Caco-2 (cell line): ENCODE results near the gene TTC33. TPM values are rescaled to one million over a fixed set of nuclear protein-coding genes. Genes with fewer than 3 reads are reported as not detected.

Experiments
- BruUV-seq: library from RNA; stranded (reverse); fragments of 400-500 nt; replicated peaks from 2 replicates; lab custom pipeline; 2021; lab: Mats Ljungman, UMichigan
- CTCF ChIA-PET: fragments of 300-600 bp; sonication (Branson Sonifier 250); formaldehyde crosslinking; loops from one replicate; lab custom pipeline; 2022; ENCODE audit warnings: antibody characterized with exemption; lab: Charles Lee
- POLR2A ChIA-PET: fragments of 300-600 bp; sonication (Branson Sonifier 250); formaldehyde crosslinking; loops from one replicate; lab custom pipeline; 2022; ENCODE audit warnings: antibody characterized with exemption; lab: Charles Lee
- DNase-seq, 2 experiments: peaks; one replicate each; pipeline versions ENCODE4 v3.0.0 to v3.0.0-alpha.2; 2020 to 2022
- H3K27me3 ChIP-seq: replicated peaks from 2 replicates; pipeline ENCODE4 v1.6.0; 2011; ENCODE audit warnings: low read length; ENCODE audit not compliant: control insufficient read depth, insufficient read depth
- H3K36me3 ChIP-seq: 2 replicates; pipeline ENCODE4 v1.5.1; 2011; ENCODE audit warnings: low read length; ENCODE audit not compliant: control insufficient read depth, insufficient read depth
- H3K4me1 ChIP-seq: fragments of 250-450 bp; sonication (Bioruptor Pico); 2 replicates; pipeline ENCODE4 v1.5.1; 2020; ENCODE audit warnings: mild to moderate bottlenecking
- H3K4me3 ChIP-seq: 2 replicates; pipeline ENCODE4 v1.5.1; 2011; ENCODE audit warnings: low read depth, mild to moderate bottlenecking, control low read depth, low read length
- H3K9me3 ChIP-seq: fragments of 250-450 bp; sonication (Bioruptor Pico); 2 replicates; pipeline ENCODE4 v1.5.1; 2020; ENCODE audit warnings: mild to moderate bottlenecking, moderate library complexity
- H3K27ac Mint-ChIP-seq: one replicate; pipeline ENCODE4 v1.8.0; 2022; ENCODE audit warnings: mixed read lengths; ENCODE audit not compliant: unreplicated experiment
- H3K27me3 Mint-ChIP-seq: one replicate; pipeline ENCODE4 v1.8.0; 2022; ENCODE audit warnings: mixed read lengths; ENCODE audit not compliant: insufficient read depth, unreplicated experiment
- H3K36me3 Mint-ChIP-seq: one replicate; pipeline ENCODE4 v1.8.0; 2022; ENCODE audit warnings: mild to moderate bottlenecking, mixed read lengths; ENCODE audit not compliant: insufficient read depth, unreplicated experiment
- H3K4me1 Mint-ChIP-seq: one replicate; pipeline ENCODE4 v1.8.0; 2022; ENCODE audit warnings: low read depth, mixed read lengths; ENCODE audit not compliant: unreplicated experiment
- H3K4me3 Mint-ChIP-seq: one replicate; pipeline ENCODE4 v1.8.0; 2022; ENCODE audit warnings: mild to moderate bottlenecking, moderate library complexity, mixed read lengths; ENCODE audit not compliant: unreplicated experiment
- H3K9me3 Mint-ChIP-seq: one replicate; pipeline ENCODE4 v1.8.0; 2022; ENCODE audit warnings: mixed read lengths; ENCODE audit not compliant: unreplicated experiment
- CTCF ChIP-seq, 2 experiments: fragments of 200-600 bp in 1 of 2; IDR thresholded peaks; 1 replicate in 1 of 2; 2 replicates in 1 of 2; pipeline versions ENCODE4 v1.5.1 to v1.8.0; 2011 to 2022; ENCODE audit warnings: antibody characterized with exemption in 1 of 2, control low read depth in 1 of 2, inconsistent platforms in 1 of 2, low read depth in 1 of 2, low read length in 1 of 2, mild to moderate bottlenecking in 1 of 2, moderate library complexity in 1 of 2; ENCODE audit not compliant: insufficient read depth in 1 of 2, severe bottlenecking in 1 of 2, unreplicated experiment in 1 of 2
- intact Hi-C: fragments of 100-400 bp; cut with micrococcal nuclease; formaldehyde crosslinking; loops from one replicate; pipeline ENCODE4 v1.10.0; 2022; ENCODE audit not compliant: unreplicated experiment
- total RNA-seq: library from RNA; stranded (reverse); gene quantifications from 2 replicates; pipeline ENCODE4 v1.2.3, GENCODE V29; 2022

The TTC33 gene
- total RNA-seq, 1 experiment from 2014 or later: 8.6 TPM

DNA sequence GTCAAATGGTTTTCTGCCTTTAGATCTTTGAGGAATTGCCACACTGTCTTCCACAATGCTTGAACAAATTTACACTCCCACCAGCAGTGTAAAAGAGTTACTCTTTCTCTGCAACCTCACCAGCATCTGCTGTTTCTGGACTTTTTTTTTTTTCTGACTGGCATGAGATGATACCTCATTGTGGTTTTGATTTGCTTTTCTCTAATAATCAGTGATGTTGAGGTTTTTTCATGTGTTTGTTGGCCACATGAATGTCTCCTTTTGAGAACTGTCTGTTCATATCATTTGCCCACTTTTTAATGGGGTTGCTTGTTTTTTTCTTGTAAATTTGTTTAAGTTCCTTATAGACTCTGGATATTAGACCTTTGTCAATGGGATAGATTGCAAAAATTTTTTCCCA lies 205.3 kb downstream of the TTC33 start:
- POLR2A ChIA-PET: no interaction called here
- TF ChIP-seq CTCF (IDR thresholded peaks at IDR 0.05; ENCODE audit: insufficient read depth in 1 of 2, low read depth in 1 of 2, low read length in 1 of 2, severe bottlenecking in 1 of 2, unreplicated experiment in 1 of 2): no peak

GRCh38 chr5:40549616-40550015 lies 206.1 kb downstream of the TTC33 start:
- no peak for TF ChIP-seq CTCF (IDR thresholded peaks at IDR 0.05; ENCODE audit: insufficient read depth in 1 of 2, low read depth in 1 of 2, low read length in 1 of 2, severe bottlenecking in 1 of 2, unreplicated experiment in 1 of 2)
- Histone ChIP-seq H3K4me3 (no peak overlapping the region), H3K27me3 (no peaks in the 10 kb centered on the region), H3K4me1 (peaks cover 21% of the 10 kb centered on the region), H3K36me3 (no peaks in the 10 kb centered on the region), H3K9me3 (no peaks in the 10 kb centered on the region)
- Mint-ChIP-seq H3K36me3 (no peaks in the 10 kb centered on the region), H3K9me3 (no peaks in the 10 kb centered on the region), H3K27ac (no peak overlapping the region), H3K4me1 (peaks cover 8% of the 10 kb centered on the region), H3K4me3 (no peak overlapping the region), H3K27me3 (no peaks in the 10 kb centered on the region)
- CTCF ChIA-PET: no interaction called here
- DNase-seq: no peak
- POLR2A ChIA-PET: no interaction called here
- intact Hi-C loops: loop anchor here (5.0 kb wide), 1 partner anchor 118 kb away; no protein-coding TSS in a partner anchor
- no TSS peak for BruUV-seq

More for the DNA sequence above, 205.3 kb downstream of the TTC33 start:
- BruUV-seq: no TSS peak
- CTCF ChIA-PET: no interaction called here
- H3K27ac Mint-ChIP-seq: no peak overlapping the region
- H3K27me3 Mint-ChIP-seq: no peaks in the 10 kb centered on the region
- no peak overlapping the region for H3K4me3 Mint-ChIP-seq
- H3K9me3 ChIP-seq: no peaks in the 10 kb centered on the region
- H3K36me3 Mint-ChIP-seq: no peaks in the 10 kb centered on the region
- peaks cover 21% of the 10 kb centered on the region for H3K4me1 ChIP-seq
- H3K4me1 Mint-ChIP-seq: peaks cover 8% of the 10 kb centered on the region
- H3K36me3 ChIP-seq: no peaks in the 10 kb centered on the region
- no peak for DNase-seq
- no peaks in the 10 kb centered on the region for H3K27me3 ChIP-seq
- intact Hi-C loops: no loop called here
- no peaks in the 10 kb centered on the region for H3K9me3 Mint-ChIP-seq
- H3K4me3 ChIP-seq: no peak overlapping the region

DNA sequence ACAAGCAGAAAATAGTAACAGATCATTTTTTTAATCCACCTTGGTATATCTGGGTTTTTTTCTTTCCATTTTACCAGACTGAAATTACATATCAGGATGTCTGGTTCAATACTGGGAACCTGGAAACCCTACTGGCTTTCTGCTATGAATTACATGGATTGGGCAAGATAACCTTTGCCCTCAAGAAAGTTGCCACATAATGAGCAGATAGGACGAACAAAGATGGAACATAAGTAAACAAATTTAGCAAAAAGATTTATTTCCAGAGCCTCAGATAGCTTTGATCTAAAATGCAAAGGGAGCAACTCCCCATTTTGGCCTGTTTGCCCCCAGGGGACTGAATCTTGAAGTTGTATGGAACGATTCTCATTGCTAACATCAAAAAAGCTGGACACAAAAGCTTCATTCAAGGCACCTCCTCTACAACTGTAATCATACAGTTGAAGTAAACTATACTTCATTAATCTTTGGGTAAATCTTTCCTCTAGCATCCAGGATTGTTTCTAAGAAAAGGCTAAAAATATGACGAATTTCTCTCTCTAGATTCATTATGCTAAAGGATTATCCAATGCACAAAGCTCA lies 207.7 kb downstream of the TTC33 start:
- H3K4me3 ChIP-seq: no peak overlapping the region

More for the DNA sequence above, 207.7 kb downstream of the TTC33 start:
- no peaks in the 10 kb centered on the region for H3K27me3 ChIP-seq
- BruUV-seq: no TSS peak
- H3K9me3 ChIP-seq: no peaks in the 10 kb centered on the region
- Mint-ChIP-seq H3K4me3 (no peak overlapping the region), H3K27ac (no peak overlapping the region), H3K9me3 (no peaks in the 10 kb centered on the region), H3K36me3 (no peaks in the 10 kb centered on the region), H3K4me1 (peaks cover 8% of the 10 kb centered on the region), H3K27me3 (no peaks in the 10 kb centered on the region)
- H3K4me1 ChIP-seq: peaks cover 21% of the 10 kb centered on the region
- DNase-seq: peak; percentile 50 to 64
- intact Hi-C loops: loop anchor here (5.0 kb wide), 1 partner anchor 119 kb away; no protein-coding TSS in a partner anchor
- POLR2A ChIA-PET: no interaction called here
- CTCF ChIA-PET: no interaction called here
- no peaks in the 10 kb centered on the region for H3K36me3 ChIP-seq
- no peak for TF ChIP-seq CTCF (IDR thresholded peaks at IDR 0.05; ENCODE audit: insufficient read depth in 1 of 2, low read depth in 1 of 2, low read length in 1 of 2, severe bottlenecking in 1 of 2, unreplicated experiment in 1 of 2)
